Suprapubic skin (tissue), 3 donors: ENCODE results near the gene TGFB1.

Experiments
- EP300 ChIP-seq: sonication (generic); formaldehyde crosslinking; IDR thresholded peaks from one replicate; pipeline ENCODE4 v1.6.1; 2017; ENCODE audit warnings: antibody characterized with exemption
- POLR2A ChIP-seq, 2 donors: fragments of 450-650 bp; IDR thresholded peaks; one replicate each; pipeline ENCODE4 v1.6.1; 2017; ENCODE audit warnings: antibody characterized with exemption in 2 of 2, mild to moderate bottlenecking in 2 of 2, moderate library complexity in 2 of 2
- TF ChIP-seq, protein P1 (sequence below), 2 donors: fragments of 200-600 bp in 1 of 2; fragments of 450-650 bp in 1 of 2; sonication (generic) in 1 of 2; IDR thresholded peaks; one replicate each; pipeline ENCODE4 v1.5.1; 2016 to 2019; ENCODE audit warnings: antibody characterized with exemption in 2 of 2, mild to moderate bottlenecking in 1 of 2, moderate library complexity in 1 of 2

DNA sequence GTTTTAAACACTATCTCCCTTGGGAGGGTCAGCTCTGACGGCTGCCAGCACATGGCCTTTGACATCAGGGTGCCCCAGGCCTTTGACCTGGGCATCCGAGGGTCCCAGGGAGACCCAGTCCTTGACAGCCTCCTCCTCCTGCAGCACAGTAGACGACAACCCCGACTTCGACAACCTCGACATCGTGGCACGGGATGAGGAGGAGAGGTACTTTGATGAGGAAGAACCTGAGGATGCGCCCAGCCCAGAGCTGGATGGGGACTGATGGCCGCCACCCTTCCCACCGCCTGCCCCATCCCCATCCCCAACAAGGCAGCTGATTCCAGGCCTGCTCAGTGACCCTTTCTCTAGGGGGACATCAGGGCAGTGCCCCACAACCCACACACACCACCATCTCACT lies 31.3 kb downstream of the TGFB1 start:
- no peak for TF ChIP-seq POLR2A (IDR thresholded peaks at IDR 0.05)
- TF ChIP-seq EP300: no peak
- TF ChIP-seq, protein P1, sequence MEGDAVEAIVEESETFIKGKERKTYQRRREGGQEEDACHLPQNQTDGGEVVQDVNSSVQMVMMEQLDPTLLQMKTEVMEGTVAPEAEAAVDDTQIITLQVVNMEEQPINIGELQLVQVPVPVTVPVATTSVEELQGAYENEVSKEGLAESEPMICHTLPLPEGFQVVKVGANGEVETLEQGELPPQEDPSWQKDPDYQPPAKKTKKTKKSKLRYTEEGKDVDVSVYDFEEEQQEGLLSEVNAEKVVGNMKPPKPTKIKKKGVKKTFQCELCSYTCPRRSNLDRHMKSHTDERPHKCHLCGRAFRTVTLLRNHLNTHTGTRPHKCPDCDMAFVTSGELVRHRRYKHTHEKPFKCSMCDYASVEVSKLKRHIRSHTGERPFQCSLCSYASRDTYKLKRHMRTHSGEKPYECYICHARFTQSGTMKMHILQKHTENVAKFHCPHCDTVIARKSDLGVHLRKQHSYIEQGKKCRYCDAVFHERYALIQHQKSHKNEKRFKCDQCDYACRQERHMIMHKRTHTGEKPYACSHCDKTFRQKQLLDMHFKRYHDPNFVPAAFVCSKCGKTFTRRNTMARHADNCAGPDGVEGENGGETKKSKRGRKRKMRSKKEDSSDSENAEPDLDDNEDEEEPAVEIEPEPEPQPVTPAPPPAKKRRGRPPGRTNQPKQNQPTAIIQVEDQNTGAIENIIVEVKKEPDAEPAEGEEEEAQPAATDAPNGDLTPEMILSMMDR (IDR thresholded peaks at IDR 0.05): no peak
